Measurements from ENCODE around the gene OR4Q2. TPM values are rescaled to one million over a fixed set of nuclear protein-coding genes. Genes with fewer than 3 reads are reported as not detected.

OR4Q2 gene
- polyA plus RNA-seq, 1 of the 3 experiments (the other 2 are of a cell fraction), result not detected

- TF ChIP-seq SIN3A (IDR thresholded peaks at IDR 0.05; ENCODE audit: borderline replicate concordance, low read depth, low read length) (no peak), FOXJ3 (CRISPR knock-in tag; IDR thresholded peaks at IDR 0.05) (no peak), TEAD4 (IDR thresholded peaks at IDR 0.05; ENCODE audit: borderline replicate concordance, insufficient read depth) (no peak), EZH2phosphoT487 (IDR thresholded peaks at IDR 0.05; ENCODE audit: borderline replicate concordance, low read depth) (no peak)
Observed at GRCh38 chr14:20048202-20048601, 46.2 kb downstream of the OR4Q2 start (continued).

Other genes with a start within 250 kb of the OR4Q2 start
- gene OR4M1, start 228.7 kb upstream of the OR4Q2 start, polyA plus RNA-seq (2012; rRNA removed), result not detected in 2 replicates
- gene OR4N2, start 198.4 kb upstream of the OR4Q2 start, polyA plus RNA-seq (2012; rRNA removed), result not detected in 2 replicates
- not detected in 2 replicates for gene OR4K2, start 127.0 kb upstream of the OR4Q2 start, polyA plus RNA-seq (2012; rRNA removed)
- not detected in 2 replicates for gene OR4K5, start 81.6 kb upstream of the OR4Q2 start, polyA plus RNA-seq (2012; rRNA removed)
- gene OR4K1, start 71.2 kb upstream of the OR4Q2 start, polyA plus RNA-seq (2012; rRNA removed), result not detected in 2 replicates
- gene OR4K15, start 26.6 kb upstream of the OR4Q2 start, polyA plus RNA-seq (2012; rRNA removed), result not detected in 2 replicates
- gene OR4K14, start 17.1 kb downstream of the OR4Q2 start, polyA plus RNA-seq (2012; rRNA removed), result not detected in 2 replicates
- gene OR4K13, start 33.9 kb downstream of the OR4Q2 start, polyA plus RNA-seq (2012; rRNA removed), result not detected in 2 replicates
- not detected in 2 replicates for gene OR4L1, start 57.9 kb downstream of the OR4Q2 start, polyA plus RNA-seq (2012; rRNA removed)
- gene OR4K17, start 108.6 kb downstream of the OR4Q2 start, polyA plus RNA-seq (2012; rRNA removed), result not detected in 2 replicates
- gene OR4N5, start 136.7 kb downstream of the OR4Q2 start, polyA plus RNA-seq (2012; rRNA removed), result not detected in 2 replicates
- not detected in 2 replicates for gene OR11G2, start 188.7 kb downstream of the OR4Q2 start, polyA plus RNA-seq (2012; rRNA removed)
- gene OR11H6, start 221.5 kb downstream of the OR4Q2 start, polyA plus RNA-seq (2012; rRNA removed), result not detected in 2 replicates
- gene OR11H7, start 226.8 kb downstream of the OR4Q2 start, polyA plus RNA-seq (2012; rRNA removed), result not detected in 2 replicates
- not detected in 2 replicates for gene OR11H4, start 237.1 kb downstream of the OR4Q2 start, polyA plus RNA-seq (2012; rRNA removed)